Activated naive CD8-positive, alpha-beta T cell (primary cell): ENCODE measurements around the gene ABRACL.
"Not testable (repeated sequence)": the region's sequence is repeated elsewhere in the genome, so short reads cannot be mapped to it uniquely, and the experiment has no call there.

ENCODE experiments used
- H3K27ac Mint-ChIP-seq: one replicate; pipeline ENCODE4 v1.8.0; 2021; ENCODE audit warnings: mixed read lengths
- H3K27me3 Mint-ChIP-seq: one replicate; pipeline ENCODE4 v1.8.0; 2021; ENCODE audit warnings: mixed read lengths
- H3K36me3 Mint-ChIP-seq: one replicate; pipeline ENCODE4 v1.8.0; 2021; ENCODE audit warnings: mixed read lengths
- H3K4me1 Mint-ChIP-seq: one replicate; pipeline ENCODE4 v1.8.0; 2021; ENCODE audit warnings: low read depth, mixed read lengths
- H3K4me3 Mint-ChIP-seq: one replicate; pipeline ENCODE4 v1.8.0; 2021; ENCODE audit warnings: mild to moderate bottlenecking, mixed read lengths
- H3K9me3 Mint-ChIP-seq: one replicate; pipeline ENCODE4 v1.8.0; 2021; ENCODE audit warnings: low read depth, mixed read lengths

ABRACL gene

DNA sequence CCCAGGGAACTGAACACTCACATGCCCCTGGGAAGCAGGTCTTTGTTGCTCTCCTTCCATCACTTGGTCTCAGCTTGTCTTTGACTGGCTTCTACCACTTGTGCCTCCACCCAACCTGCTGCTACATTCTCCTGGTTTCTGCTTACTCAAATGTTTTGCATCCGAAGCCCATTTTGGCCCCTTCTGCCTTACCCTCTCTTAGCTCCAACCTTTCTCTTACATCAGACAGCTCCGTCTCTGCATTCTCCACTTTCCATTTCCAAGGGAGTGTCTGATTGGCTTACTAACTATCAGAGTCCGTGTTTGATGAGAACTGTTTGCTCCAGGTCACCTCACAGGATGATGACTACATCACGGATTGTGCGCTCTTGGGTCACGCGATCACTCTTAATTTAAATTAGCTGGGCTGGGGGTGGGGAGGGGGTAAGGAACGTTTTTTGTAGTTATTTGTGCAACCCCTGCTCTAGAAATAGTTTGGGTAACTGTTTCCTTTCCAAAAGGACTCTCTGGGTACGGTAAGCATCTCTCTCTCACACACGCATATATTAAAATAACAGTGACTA lies 844 bp upstream of the ABRACL start:
- H3K27me3 Mint-ChIP-seq: no peaks in the 10 kb centered on the region
- peak overlapping the region; percentile 89 for H3K4me3 Mint-ChIP-seq
- no peaks in the 10 kb centered on the region for H3K9me3 Mint-ChIP-seq
- H3K4me1 Mint-ChIP-seq: peaks cover 18% of the 10 kb centered on the region
- peak overlapping the region; percentile 97 for H3K27ac Mint-ChIP-seq
- no peaks in the 10 kb centered on the region for H3K36me3 Mint-ChIP-seq

DNA sequence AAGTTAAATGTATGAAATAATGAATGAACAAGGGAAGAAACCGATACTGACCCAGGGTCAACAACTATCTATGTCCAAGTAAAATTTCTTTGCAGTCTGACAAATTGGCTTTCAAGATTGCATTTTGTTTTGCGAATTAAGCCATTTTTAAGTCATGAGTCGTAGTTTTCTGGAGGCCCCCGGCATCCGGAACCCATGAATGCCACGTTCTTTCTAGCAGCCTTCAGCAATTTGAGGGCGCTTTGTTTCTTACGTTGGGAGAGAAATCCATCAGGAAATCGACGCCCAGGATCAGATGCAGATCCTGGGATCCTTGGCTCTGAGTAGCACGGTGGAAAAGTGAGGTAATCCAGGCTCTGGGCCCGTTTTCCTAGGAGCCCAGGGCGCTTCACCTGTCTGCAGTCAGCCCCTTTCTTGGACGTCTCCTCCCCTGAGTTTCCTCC lies 309 bp upstream of the ABRACL start:
- Mint-ChIP-seq H3K9me3 (no peaks in the 10 kb centered on the region), H3K27ac (peak overlapping the region; percentile 97), H3K4me3 (peak overlapping the region; percentile 89), H3K36me3 (no peaks in the 10 kb centered on the region), H3K4me1 (peaks cover 24% of the 10 kb centered on the region), H3K27me3 (no peaks in the 10 kb centered on the region)

DNA sequence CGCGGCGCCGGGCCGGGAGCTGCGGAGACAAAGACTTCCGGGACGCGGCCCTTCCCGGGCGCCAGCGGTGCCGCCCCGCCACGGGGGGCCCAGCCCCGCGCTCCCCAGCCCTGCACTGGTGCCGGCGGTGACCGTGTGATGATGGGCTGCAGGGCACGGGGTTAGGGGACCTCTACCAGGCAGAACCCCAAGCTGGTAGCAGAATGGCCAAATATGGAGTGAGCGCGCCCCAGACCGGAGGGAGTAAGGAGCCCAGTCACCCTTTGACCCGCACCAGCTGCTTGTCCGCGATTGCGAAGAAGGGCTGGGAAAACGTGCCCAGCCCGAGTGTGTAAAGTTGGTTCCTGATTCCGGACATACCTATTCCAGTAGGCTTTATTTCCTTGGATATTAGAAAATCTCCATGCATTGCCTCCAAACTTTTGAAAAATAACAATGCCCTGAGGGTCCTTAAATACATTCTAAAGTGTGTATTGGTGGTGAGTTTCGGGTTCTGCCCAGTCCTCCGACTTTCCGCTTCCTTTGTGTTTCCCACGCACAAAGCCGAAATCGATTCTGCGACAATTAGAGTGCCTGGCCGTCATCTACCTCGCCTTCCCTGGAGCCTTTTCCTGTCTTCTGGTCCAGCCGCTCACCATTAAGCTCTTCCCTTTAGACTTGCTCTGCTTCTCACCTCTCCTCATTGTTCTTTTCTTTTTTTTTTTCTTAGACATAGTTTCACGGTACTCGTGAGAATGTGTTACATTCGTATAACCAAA lies 1.1 kb downstream of the ABRACL start:
- no peak overlapping the region for H3K27ac Mint-ChIP-seq
- peaks cover 35% of the 10 kb centered on the region for H3K4me1 Mint-ChIP-seq
- H3K9me3 Mint-ChIP-seq: no peaks in the 10 kb centered on the region
- no peak overlapping the region for H3K4me3 Mint-ChIP-seq
- H3K27me3 Mint-ChIP-seq: no peaks in the 10 kb centered on the region
- peaks cover 5% of the 10 kb centered on the region for H3K36me3 Mint-ChIP-seq

DNA sequence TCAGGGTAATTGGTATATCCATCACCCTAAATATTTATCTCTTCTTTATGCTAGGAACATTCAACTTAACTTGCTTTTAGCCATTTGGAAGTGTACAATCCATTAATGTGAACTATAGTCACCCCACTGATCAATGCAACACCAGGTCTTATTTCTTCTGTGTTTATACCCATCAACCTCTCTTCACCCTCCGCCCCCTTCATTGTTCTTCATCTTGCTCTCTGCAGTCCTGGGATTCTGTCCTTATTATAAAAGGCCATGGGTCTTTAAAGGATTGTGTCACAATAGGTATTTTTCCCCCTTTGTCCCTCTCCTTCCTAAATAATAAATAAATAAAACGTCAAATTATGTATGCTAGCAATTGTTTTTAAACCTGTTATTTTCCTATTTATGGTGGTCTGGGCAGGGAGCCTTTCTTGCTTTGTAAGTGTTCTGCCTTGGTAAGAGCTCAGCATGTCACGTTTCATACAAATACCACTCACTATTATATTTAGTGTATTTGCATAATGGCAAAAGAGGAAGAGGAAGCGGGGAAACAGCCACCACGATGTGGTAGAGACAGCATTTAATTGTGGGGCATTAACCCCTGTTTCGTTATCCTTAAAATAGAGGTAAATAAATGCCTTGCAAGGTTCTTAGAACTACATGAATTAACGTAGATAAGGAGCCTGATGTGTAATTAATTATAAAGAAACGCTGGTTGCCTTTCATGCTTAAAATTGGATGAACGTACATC lies 1.9 kb downstream of the ABRACL start:
- H3K36me3 Mint-ChIP-seq: peaks cover 10% of the 10 kb centered on the region
- no peak overlapping the region for H3K27ac Mint-ChIP-seq
- H3K27me3 Mint-ChIP-seq: no peaks in the 10 kb centered on the region
- peaks cover 35% of the 10 kb centered on the region for H3K4me1 Mint-ChIP-seq
- H3K4me3 Mint-ChIP-seq: no peak overlapping the region
- no peaks in the 10 kb centered on the region for H3K9me3 Mint-ChIP-seq

DNA sequence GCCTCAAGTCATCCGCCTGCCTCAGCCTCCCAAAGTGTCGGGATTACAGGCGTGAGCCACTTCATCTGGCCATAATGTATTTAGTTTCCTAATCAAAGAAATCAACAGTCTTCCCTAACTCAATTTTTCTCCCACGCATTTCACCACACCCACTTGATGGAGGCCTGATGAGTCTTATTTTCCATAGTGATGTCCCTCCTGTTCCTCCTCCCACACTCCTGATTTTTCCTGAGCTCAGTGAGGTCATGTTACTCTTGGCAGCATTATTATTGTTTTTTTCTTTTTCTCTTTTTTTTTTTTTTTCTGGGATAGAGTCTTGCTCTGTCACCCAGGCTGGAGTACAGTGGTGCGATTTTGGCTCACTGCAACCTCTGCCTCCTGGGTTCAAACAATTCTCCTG lies 8.9 kb downstream of the ABRACL start:
- H3K4me3 Mint-ChIP-seq: no peak overlapping the region
- H3K27me3 Mint-ChIP-seq: no peaks in the 10 kb centered on the region
- H3K4me1 Mint-ChIP-seq: peaks cover 48% of the 10 kb centered on the region
- H3K36me3 Mint-ChIP-seq: peaks cover 35% of the 10 kb centered on the region
- peak overlapping the region; percentile 68 for H3K27ac Mint-ChIP-seq
- H3K9me3 Mint-ChIP-seq: no peaks in the 10 kb centered on the region

DNA sequence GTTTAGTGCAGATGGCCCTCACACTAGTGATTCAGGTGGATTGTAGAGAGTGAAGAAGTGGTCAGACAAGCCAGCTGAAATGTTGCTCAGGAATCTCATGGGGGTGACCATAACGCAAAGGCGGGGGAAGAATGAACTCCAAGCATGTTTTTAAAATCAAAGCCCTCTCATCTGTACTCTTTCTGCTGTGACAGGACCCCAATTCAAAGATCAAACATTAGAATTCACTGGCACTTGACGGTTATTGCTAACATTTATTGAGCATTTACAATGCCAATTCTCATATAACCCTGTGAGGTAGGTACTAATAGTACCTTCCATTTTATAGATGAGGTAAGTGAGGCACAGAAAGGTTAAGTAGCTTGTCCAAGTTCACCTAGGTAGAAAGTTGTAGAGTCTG lies 15.7 kb downstream of the ABRACL start:
- no peak overlapping the region for H3K4me3 Mint-ChIP-seq

DNA sequence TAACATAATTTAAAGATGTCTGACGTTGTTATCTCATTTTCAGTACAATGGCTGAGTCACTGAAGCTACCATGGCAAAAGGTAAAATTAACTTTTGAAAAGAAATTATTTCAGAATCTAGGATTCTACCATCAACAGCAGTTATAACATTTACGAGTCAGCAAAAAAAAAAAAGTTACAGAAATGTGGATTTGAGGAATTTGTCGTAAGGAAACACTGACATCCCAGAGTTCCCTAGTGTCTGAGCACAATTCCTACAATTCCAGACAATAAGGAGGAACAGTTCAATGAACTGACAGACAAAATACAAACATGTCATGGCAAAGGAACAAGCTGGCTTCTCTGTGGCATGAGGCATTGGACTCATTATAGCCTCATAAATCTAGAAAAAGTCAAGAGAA lies 19.1 kb downstream of the ABRACL start:
- Mint-ChIP-seq H3K36me3 (peaks cover 10% of the 10 kb centered on the region), H3K27ac (no peak overlapping the region), H3K4me3 (no peak overlapping the region), H3K4me1 (peaks cover 13% of the 10 kb centered on the region), H3K27me3 (no peaks in the 10 kb centered on the region), H3K9me3 (no peaks in the 10 kb centered on the region)

More for the DNA sequence above, 15.7 kb downstream of the ABRACL start:
- peaks cover 20% of the 10 kb centered on the region for H3K4me1 Mint-ChIP-seq
- no peaks in the 10 kb centered on the region for H3K27me3 Mint-ChIP-seq
- no peaks in the 10 kb centered on the region for H3K9me3 Mint-ChIP-seq
- no peak overlapping the region for H3K27ac Mint-ChIP-seq
- peaks cover 24% of the 10 kb centered on the region for H3K36me3 Mint-ChIP-seq

DNA sequence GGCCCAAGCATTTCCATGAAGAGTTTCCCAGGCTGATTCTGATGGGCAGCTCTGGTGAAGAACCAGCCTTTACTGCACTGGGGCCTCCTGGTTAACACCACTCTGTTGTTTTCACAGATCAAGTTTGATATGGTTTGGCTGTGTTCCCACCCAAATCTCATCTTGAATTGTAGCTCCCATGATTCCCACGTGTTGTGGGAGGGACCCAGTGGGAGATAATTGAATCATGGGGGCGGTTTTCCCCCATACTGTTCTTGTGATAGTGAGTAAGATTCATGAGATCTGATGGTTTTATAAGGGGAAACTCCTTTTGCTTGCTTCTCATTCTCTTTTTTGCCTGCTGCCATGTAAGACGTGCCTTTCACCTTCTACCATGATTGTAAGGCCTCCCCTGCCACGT lies 20.4 kb downstream of the ABRACL start:
- not testable (repeated sequence) for H3K4me3 Mint-ChIP-seq, H3K36me3 Mint-ChIP-seq, H3K9me3 Mint-ChIP-seq, H3K27me3 Mint-ChIP-seq
- peak overlapping the region; percentile 24 for H3K27ac Mint-ChIP-seq
- peaks cover 13% of the 10 kb centered on the region for H3K4me1 Mint-ChIP-seq

DNA sequence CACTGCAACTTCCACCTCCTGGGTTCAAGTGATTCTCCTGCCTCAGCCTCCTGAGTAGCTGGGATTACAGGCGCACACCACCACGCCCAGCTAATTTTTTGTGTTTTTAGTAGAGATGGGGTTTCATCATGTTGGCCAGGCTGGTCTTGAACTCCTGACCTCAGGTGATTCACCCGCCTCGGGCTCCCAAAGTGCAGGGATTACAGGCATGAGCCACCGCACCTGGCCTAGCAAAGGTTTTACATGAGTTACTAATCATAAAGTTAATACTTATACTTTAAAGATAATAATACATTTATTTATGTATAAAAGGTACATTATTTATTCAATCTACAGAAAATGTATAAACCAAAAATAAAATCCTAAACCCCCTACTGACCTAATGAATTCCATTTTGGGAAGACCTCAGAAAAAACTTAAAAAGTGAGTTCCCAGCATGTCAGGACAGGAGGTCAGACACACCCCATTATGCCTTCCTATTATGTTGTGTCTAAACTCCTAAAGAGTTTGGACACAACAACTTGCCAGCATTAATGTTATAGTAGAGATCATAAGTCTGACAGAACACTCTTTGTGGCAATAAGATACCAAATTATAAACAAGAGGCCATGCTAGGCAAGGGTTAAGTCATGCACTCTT lies 21.7 kb downstream of the ABRACL start:
- H3K4me3 Mint-ChIP-seq, H3K9me3 Mint-ChIP-seq, H3K36me3 Mint-ChIP-seq, H3K27ac Mint-ChIP-seq, H3K27me3 Mint-ChIP-seq: not testable (repeated sequence)
- H3K4me1 Mint-ChIP-seq: peaks cover 13% of the 10 kb centered on the region

DNA sequence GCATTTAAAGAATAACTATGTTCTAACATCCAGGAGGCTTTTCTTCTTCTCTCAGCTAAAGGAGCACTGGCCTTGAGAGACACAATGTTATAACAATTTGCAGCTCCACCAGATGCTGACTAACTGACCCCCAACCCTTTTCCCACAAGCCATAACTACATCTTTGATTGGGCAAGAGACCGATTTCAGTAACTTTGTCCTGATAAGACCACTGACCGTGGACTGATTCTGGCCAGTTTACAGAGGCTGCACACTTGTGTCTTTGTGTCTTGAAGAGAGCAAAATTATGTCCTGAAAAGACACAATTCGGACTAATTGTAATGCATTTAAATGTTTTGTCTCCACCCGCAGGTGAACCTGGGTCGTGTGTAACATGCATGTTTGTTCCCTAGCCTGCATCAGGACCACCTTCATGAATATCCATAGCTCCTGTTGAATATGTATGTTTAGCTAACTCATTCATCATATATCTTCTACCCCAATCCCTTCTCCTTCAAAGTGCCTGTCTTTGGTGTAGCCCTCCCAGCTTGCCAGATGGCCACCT lies 22.3 kb downstream of the ABRACL start:
- peaks cover 13% of the 10 kb centered on the region for H3K4me1 Mint-ChIP-seq
- H3K27ac Mint-ChIP-seq: no peak overlapping the region
- no peaks in the 10 kb centered on the region for H3K27me3 Mint-ChIP-seq
- no peak overlapping the region for H3K4me3 Mint-ChIP-seq
- H3K36me3 Mint-ChIP-seq: no peaks in the 10 kb centered on the region
- H3K9me3 Mint-ChIP-seq: no peaks in the 10 kb centered on the region

DNA sequence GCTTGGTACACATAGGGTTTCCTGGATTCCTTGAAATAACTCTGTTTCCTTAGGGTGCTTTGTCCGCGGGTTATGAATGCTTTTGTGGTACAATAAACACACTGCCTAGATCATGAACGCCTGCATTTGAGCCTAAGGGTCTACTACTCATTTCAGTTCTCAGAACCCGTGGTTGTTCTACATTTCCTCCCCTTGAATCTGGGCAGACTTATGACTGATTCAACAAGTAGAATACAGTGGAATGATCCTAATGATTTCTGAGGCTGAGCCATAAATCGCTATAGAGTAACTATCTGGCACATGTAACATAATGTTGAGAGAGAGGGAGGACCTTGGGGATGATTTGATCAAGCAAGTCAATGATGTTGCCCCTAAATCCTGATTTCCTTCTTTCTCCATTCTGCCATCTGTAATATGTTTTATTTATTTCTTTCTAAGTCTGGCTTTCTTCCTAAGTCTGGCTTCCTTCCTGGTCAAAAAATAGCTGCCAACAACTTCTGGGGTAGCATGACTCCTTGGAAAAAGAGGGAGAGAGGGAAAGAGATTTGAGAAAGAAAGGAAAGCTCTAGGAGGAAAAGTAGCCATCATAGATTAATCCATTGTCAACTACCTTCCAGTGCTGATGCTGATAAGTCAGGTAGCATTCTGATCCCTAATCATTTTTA lies 23.0 kb downstream of the ABRACL start:
- H3K9me3 Mint-ChIP-seq: no peaks in the 10 kb centered on the region
- no peak overlapping the region for H3K4me3 Mint-ChIP-seq
- peaks cover 13% of the 10 kb centered on the region for H3K4me1 Mint-ChIP-seq
- H3K36me3 Mint-ChIP-seq: no peaks in the 10 kb centered on the region
- H3K27ac Mint-ChIP-seq: no peak overlapping the region
- H3K27me3 Mint-ChIP-seq: no peaks in the 10 kb centered on the region

DNA sequence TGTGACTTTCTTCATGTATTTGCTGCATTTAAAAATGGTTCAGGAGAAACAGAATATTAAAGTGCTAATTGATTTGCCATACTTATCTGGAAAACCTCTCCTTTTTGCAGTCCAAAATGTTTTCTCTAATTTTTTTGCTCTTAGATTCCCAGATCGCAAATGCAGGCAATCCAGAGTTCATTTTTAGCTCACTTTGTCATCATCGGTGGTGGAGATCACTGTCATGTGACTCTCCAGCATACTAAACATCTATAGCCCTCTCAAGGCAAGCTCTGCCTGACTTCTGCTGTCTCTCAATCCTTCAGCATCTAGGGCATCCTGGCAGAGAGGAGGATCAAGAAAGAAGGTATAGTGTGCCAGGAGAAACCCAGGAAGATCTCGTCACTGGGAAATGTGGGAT lies 24.8 kb downstream of the ABRACL start:
- H3K9me3 Mint-ChIP-seq: no peaks in the 10 kb centered on the region

DNA sequence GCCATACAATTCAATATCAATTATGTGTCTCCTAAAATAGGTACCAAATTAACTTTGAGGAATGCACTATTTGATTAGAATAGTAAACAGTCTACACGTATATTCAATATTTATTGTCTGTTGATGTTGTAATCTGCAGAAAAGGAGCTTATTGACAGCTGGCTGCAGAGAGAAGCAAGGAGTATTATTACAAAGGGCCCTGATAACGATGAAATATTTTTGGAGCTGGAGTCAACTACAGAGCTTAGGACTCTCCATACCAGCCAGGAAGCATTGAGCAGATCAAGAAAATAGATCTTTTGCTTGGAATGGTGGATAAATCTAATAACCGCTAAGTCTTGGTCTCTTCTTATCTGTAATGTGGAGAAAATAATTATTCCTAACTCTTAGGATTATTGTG lies 25.5 kb downstream of the ABRACL start:
- Mint-ChIP-seq H3K27me3 (no peaks in the 10 kb centered on the region), H3K4me3 (no peak overlapping the region), H3K27ac (no peak overlapping the region)

More for the DNA sequence above, 24.8 kb downstream of the ABRACL start:
- Mint-ChIP-seq H3K27me3 (no peaks in the 10 kb centered on the region), H3K4me1 (peaks cover 6% of the 10 kb centered on the region), H3K27ac (no peak overlapping the region), H3K36me3 (no peaks in the 10 kb centered on the region), H3K4me3 (no peak overlapping the region)

DNA sequence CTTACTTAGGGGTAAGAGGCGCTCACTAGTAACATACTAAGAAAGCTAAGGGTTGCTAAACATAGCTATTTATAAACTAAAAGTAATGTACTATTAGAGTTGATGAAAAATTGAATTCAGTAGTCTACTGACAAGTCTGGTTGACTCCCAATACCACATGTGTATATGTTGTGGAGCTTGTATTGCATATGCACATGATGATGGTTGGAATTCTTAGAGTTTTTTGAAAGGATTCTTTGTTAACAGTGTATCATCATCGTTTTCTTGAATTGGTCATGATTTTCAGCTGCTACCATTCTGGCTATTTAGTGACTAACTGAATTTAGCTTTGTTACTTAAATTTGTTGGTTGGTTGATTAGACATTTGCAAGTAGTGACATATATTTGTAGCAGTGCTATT lies 27.2 kb downstream of the ABRACL start:
- Mint-ChIP-seq H3K4me3 (no peak overlapping the region), H3K27me3 (no peaks in the 10 kb centered on the region), H3K4me1 (peaks cover 7% of the 10 kb centered on the region), H3K9me3 (no peaks in the 10 kb centered on the region), H3K36me3 (no peaks in the 10 kb centered on the region), H3K27ac (no peak overlapping the region)

More for the DNA sequence above, 25.5 kb downstream of the ABRACL start:
- H3K4me1 Mint-ChIP-seq: peaks cover 4% of the 10 kb centered on the region
- no peaks in the 10 kb centered on the region for H3K36me3 Mint-ChIP-seq
- H3K9me3 Mint-ChIP-seq: no peaks in the 10 kb centered on the region
